Measurements from ENCODE around the gene NEK1. TPM values are rescaled to one million over a fixed set of nuclear protein-coding genes. Genes with fewer than 3 reads are reported as not detected.

NEK1 gene
- total and polyA plus RNA-seq, 2 of the 4 experiments (the other 2 are of a cell fraction) = 3.3 to 3.9 TPM

- POLR2A ChIA-PET (ENCODE audit: unreplicated experiment) = no interaction called here
- in situ Hi-C loops (cut with MboI; ENCODE audit: low sequenced_read_pairs) (no loop called here), intact Hi-C loops (cut with micrococcal nuclease) (no loop called here), dilution Hi-C loops (cut with HindIII; ENCODE audit: low sequenced_read_pairs, unreplicated experiment) (no loop called here)
- DNase-seq (no peak), ATAC-seq (ENCODE audit: low read depth) (no peak)
- H3K18ac ChIP-seq (ENCODE audit: low read depth, low read length) = no peak overlapping the region
- no peak overlapping the region for H2AK5ac ChIP-seq (ENCODE audit: low read depth, low read length)
- no TSS peak for BruUV-seq (replicated peaks)
- H2BK5ac ChIP-seq (ENCODE audit: low read depth, low read length, poor library complexity, severe bottlenecking) = no peak overlapping the region
- no peaks in the 10 kb centered on the region for H3K27me3 ChIP-seq (ENCODE audit: control insufficient read depth, insufficient read depth, low read length)
- H2AK9ac ChIP-seq (replicated peaks; ENCODE audit: low read depth, low read length, poor library complexity) = no peak overlapping the region
- TF ChIP-seq BHLHE40 (IDR thresholded peaks at IDR 0.05; ENCODE audit: low read depth, low read length) (no peak), ELK1 (IDR thresholded peaks at IDR 0.05; ENCODE audit: borderline replicate concordance, low read depth, low read length) (no peak), MAFK (IDR thresholded peaks at IDR 0.05; ENCODE audit: low read depth, low read length) (no peak), SMC3 (IDR thresholded peaks at IDR 0.05; ENCODE audit: low read depth, low read length) (no peak), CHD1 (IDR thresholded peaks at IDR 0.05; ENCODE audit: low read depth, low read length) (no peak), MXI1 (IDR thresholded peaks at IDR 0.05; ENCODE audit: borderline replicate concordance, low read depth, low read length) (no peak), FOS (IDR thresholded peaks at IDR 0.05; ENCODE audit: low read depth, low read length) (no peak), MAZ (IDR thresholded peaks at IDR 0.05; ENCODE audit: borderline replicate concordance, low read depth, low read length) (no peak), RFX5 (IDR thresholded peaks at IDR 0.05; ENCODE audit: low read depth, low read length) (no peak), CEBPB (IDR thresholded peaks at IDR 0.05; ENCODE audit: low read depth, low read length) (no peak), RCOR1 (IDR thresholded peaks at IDR 0.05; ENCODE audit: insufficient replicate concordance, low read length) (no peak), USF2 (IDR thresholded peaks at IDR 0.05; ENCODE audit: low read depth, low read length) (no peak)
- no peak overlapping the region for H3K4me3 ChIP-seq (ENCODE audit: insufficient read depth, low read depth, low read length)
- no peak overlapping the region for H3K14ac ChIP-seq (replicated peaks; ENCODE audit: low read depth, low read length)
- H3K9me1 ChIP-seq (ENCODE audit: insufficient read depth, low read length) = no peaks in the 10 kb centered on the region
- H3K23ac ChIP-seq (ENCODE audit: low read depth, low read length) = no peak overlapping the region
- no peaks in the 10 kb centered on the region for H4K20me1 ChIP-seq (ENCODE audit: insufficient read depth, low read length)
- H2BK120ac ChIP-seq (ENCODE audit: low read depth, low read length) = no peak overlapping the region
- CTCF ChIA-PET = no interaction called here
- H3K79me1 ChIP-seq (ENCODE audit: low read depth in 1 of 2, low read length in 2 of 2) = no peaks in the 10 kb centered on the region
- no peak overlapping the region for H3K4ac ChIP-seq (ENCODE audit: low read depth, low read length)
- H3K36me3 ChIP-seq (ENCODE audit: control insufficient read depth, insufficient read depth, low read length) = no peaks in the 10 kb centered on the region
- no peak overlapping the region for H2BK15ac ChIP-seq (ENCODE audit: low read depth, low read length)
- no peak overlapping the region for H3K4me2 ChIP-seq (ENCODE audit: low read depth, low read length)
- no peak overlapping the region for H3K27ac ChIP-seq (ENCODE audit: insufficient read depth, low read length)
- no peaks in the 10 kb centered on the region for H3K9me3 ChIP-seq (ENCODE audit: control insufficient read depth, insufficient read depth, low read length)
- H4K8ac ChIP-seq (ENCODE audit: low read depth in 2 of 2, low read length in 2 of 2) = no peak overlapping the region
- H4K5ac ChIP-seq (ENCODE audit: low read depth, low read length) = no peak overlapping the region
- H3K4me1 ChIP-seq (ENCODE audit: control insufficient read depth, insufficient read depth, low read length) = no peaks in the 10 kb centered on the region
- H4K91ac ChIP-seq (ENCODE audit: insufficient read depth, low read depth, low read length) = no peak overlapping the region
- no peak overlapping the region for H3K9ac ChIP-seq (ENCODE audit: low read depth, low read length)
- no peak overlapping the region for H2AFZ ChIP-seq (replicated peaks; ENCODE audit: low read length, poor library complexity)
- no peak overlapping the region for H2BK20ac ChIP-seq (ENCODE audit: low read depth, low read length)
- no peak overlapping the region for H3K56ac ChIP-seq (ENCODE audit: extremely low read depth, insufficient read depth, low read length)
These were observed 195.4 kb downstream of the NEK1 start for GRCh38 chr4:169416997-169417396.

All from IMR-90 (cell line).